ENCODE data around the gene SASH1.

Gene SASH1

DNA sequence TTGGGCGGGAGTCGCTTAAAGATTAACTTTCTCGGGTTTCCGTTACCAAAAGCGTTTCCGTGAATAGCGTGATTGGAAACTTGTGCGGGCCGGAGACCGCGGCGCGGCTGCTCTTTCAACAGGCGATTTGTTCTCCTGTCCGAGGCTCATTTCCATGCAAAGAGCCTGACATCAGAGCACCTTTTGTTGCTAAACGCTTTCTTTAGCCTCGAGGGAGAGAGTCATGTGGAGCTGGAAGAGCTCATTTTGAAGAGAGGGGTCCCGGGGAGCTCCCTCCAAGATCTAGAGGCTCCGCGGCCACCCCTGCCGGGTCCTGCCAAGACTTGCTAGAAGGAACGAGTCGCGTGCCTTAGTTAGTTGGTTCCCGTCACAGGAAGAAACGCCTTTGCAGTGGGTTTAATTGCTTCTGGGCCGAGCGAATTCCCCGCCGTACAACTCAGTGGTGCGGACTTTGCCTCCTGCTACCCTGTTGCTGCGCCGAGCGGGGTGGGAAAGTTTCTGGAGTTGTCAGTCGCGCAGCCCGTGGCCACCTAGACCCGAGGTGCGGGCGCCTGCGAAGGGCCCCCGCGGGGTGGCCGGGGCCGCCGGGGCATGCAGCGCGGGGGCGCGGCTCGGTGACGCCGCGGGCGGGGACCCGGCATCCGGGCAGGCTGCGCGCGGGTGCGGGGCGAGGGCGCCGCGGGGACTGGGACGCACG, at the start of gene SASH1:
TSS of gene SASH1 (plus strand) at position 489 of the 697 bp plus-strand sequence. CDS start 230 bp downstream, outside the sequence.
- Histone ChIP-seq H3K9me3 (ENCODE audit: low read length) (no peaks in the 10 kb centered on the region), H2AFZ (ENCODE audit: low read length) (no peak within 1 kb of the TSS), H3K36me3 (ENCODE audit: insufficient read depth, low read length) (no peaks in the 10 kb centered on the region), H3K27ac (ENCODE audit: low read depth, low read length, poor library complexity, severe bottlenecking) (no peak within 1 kb of the TSS), H3K9ac (ENCODE audit: low read length) (no peak within 1 kb of the TSS), H3K9me2 (ENCODE audit: low read depth, low read length) (no peaks in the 10 kb centered on the region), H3K27me3 (ENCODE audit: insufficient read depth, low read length) (no peaks in the 10 kb centered on the region), H4K20me1 (ENCODE audit: insufficient read depth, low read length) (no peaks in the 10 kb centered on the region), H3K4me3 (ENCODE audit: low read depth, low read length, poor library complexity, severe bottlenecking) (no peak within 1 kb of the TSS), H3K4me2 (ENCODE audit: low read length) (no peak within 1 kb of the TSS), H3K79me2 (ENCODE audit: insufficient read depth, low read length) (no peaks in the 10 kb centered on the region), H3F3A (ENCODE audit: insufficient read depth, low read length) (no peaks in the 10 kb centered on the region), H3K4me1 (ENCODE audit: insufficient read depth, low read length, severe bottlenecking) (no peaks in the 10 kb centered on the region)
- TF ChIP-seq, protein P1, sequence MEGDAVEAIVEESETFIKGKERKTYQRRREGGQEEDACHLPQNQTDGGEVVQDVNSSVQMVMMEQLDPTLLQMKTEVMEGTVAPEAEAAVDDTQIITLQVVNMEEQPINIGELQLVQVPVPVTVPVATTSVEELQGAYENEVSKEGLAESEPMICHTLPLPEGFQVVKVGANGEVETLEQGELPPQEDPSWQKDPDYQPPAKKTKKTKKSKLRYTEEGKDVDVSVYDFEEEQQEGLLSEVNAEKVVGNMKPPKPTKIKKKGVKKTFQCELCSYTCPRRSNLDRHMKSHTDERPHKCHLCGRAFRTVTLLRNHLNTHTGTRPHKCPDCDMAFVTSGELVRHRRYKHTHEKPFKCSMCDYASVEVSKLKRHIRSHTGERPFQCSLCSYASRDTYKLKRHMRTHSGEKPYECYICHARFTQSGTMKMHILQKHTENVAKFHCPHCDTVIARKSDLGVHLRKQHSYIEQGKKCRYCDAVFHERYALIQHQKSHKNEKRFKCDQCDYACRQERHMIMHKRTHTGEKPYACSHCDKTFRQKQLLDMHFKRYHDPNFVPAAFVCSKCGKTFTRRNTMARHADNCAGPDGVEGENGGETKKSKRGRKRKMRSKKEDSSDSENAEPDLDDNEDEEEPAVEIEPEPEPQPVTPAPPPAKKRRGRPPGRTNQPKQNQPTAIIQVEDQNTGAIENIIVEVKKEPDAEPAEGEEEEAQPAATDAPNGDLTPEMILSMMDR (IDR thresholded peaks at IDR 0.05; ENCODE audit: low read length), result no peak
- no peak for TF ChIP-seq EZH2 (IDR thresholded peaks at IDR 0.05; ENCODE audit: borderline replicate concordance, low read length)

DNA sequence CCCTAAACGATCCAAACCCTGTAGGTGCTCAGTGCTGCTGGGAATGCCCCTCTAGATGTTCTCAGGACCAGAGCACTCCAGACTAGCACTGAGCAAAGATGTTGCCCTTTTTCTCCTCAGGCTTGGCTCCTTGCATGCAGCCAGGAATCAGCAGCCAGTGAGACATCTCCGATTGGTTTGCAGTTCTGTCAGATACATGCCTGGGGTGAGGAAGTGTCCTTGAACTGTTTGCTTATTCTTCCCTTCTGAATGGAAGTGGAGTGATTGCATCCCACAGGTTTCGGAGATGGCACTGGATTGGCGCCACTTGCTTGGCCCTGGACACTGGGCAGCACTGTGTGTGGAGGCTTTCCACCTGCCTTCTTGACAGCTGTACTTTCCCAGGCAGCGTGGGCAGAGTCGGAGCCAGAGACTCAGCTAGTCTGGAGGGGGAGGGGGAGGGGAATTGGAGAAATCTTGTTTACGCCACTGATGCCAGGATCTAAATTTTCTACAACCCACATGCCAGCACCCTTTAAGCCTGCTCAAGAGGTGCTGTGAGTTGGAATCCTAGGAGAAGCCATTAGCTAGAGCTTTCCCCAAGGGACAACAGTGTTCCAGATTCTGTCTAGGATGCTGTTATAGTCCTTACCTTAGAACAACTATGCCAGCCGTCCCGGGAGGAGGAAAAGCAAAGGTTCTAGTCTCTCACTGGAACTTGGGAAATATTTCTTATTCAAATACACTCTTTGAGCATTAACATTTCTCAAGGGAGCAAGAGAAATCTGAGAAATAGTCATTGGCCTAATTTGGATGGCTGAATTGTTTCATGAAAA, 49.2 kb upstream of the SASH1 start:
- no peaks in the 10 kb centered on the region for H3K4me1 ChIP-seq (ENCODE audit: insufficient read depth, low read length, severe bottlenecking)
- TF ChIP-seq, protein P1 (IDR thresholded peaks at IDR 0.05; ENCODE audit: low read length), result no peak
- TF ChIP-seq EZH2 (IDR thresholded peaks at IDR 0.05; ENCODE audit: borderline replicate concordance, low read length), result no peak
- H3K9me2 ChIP-seq (ENCODE audit: low read depth, low read length), result no peaks in the 10 kb centered on the region
- H3K4me3 ChIP-seq (ENCODE audit: low read depth, low read length, poor library complexity, severe bottlenecking), result no peak overlapping the region
- H3K27ac ChIP-seq (ENCODE audit: low read depth, low read length, poor library complexity, severe bottlenecking), result no peak overlapping the region
- H3K9me3 ChIP-seq (ENCODE audit: low read length), result no peaks in the 10 kb centered on the region
- H3K27me3 ChIP-seq (ENCODE audit: insufficient read depth, low read length), result no peaks in the 10 kb centered on the region; the same call in none of the 2 replicates
- no peaks in the 10 kb centered on the region for H3K36me3 ChIP-seq (ENCODE audit: insufficient read depth, low read length)
- H2AFZ ChIP-seq (ENCODE audit: low read length), result no peak overlapping the region
- H3K9ac ChIP-seq (ENCODE audit: low read length), result no peak overlapping the region
- no peaks in the 10 kb centered on the region for H4K20me1 ChIP-seq (ENCODE audit: insufficient read depth, low read length)
- no peaks in the 10 kb centered on the region for H3K79me2 ChIP-seq (ENCODE audit: insufficient read depth, low read length)
- H3F3A ChIP-seq (ENCODE audit: insufficient read depth, low read length), result no peaks in the 10 kb centered on the region
- H3K4me2 ChIP-seq (ENCODE audit: low read length), result no peak overlapping the region

DNA sequence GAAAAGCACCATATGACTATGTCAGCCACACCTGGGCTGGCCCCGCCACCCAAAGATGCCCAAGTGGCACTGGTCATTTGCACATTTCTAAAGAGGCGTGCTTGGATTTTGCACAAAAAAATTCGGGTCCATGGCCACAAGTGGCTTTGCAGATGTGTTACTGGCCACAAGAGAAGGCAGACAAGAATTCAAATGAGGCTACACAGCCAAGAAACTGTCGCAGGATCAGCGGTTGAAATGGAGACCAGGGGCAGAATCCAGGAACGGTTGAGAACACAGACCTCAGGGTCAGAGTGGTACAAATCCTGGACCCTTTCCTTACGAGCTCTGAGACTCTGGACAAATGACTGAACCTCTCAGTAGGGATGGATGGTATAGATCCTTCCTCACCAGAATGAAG, 48.6 kb upstream of the SASH1 start:
- H3F3A ChIP-seq (ENCODE audit: insufficient read depth, low read length), result no peaks in the 10 kb centered on the region
- no peaks in the 10 kb centered on the region; the same call in none of the 2 replicates for H3K27me3 ChIP-seq (ENCODE audit: insufficient read depth, low read length)
- H3K9me3 ChIP-seq (ENCODE audit: low read length), result no peaks in the 10 kb centered on the region
- H3K79me2 ChIP-seq (ENCODE audit: insufficient read depth, low read length), result no peaks in the 10 kb centered on the region
- H3K9ac ChIP-seq (ENCODE audit: low read length), result no peak overlapping the region
- H4K20me1 ChIP-seq (ENCODE audit: insufficient read depth, low read length), result no peaks in the 10 kb centered on the region
- no peaks in the 10 kb centered on the region for H3K9me2 ChIP-seq (ENCODE audit: low read depth, low read length)
- no peak for TF ChIP-seq EZH2 (IDR thresholded peaks at IDR 0.05; ENCODE audit: borderline replicate concordance, low read length)
- no peak overlapping the region for H3K4me3 ChIP-seq (ENCODE audit: low read depth, low read length, poor library complexity, severe bottlenecking)
- no peak overlapping the region for H3K27ac ChIP-seq (ENCODE audit: low read depth, low read length, poor library complexity, severe bottlenecking)
- no peak overlapping the region for H3K4me2 ChIP-seq (ENCODE audit: low read length)
- no peaks in the 10 kb centered on the region for H3K36me3 ChIP-seq (ENCODE audit: insufficient read depth, low read length)
- no peak overlapping the region for H2AFZ ChIP-seq (ENCODE audit: low read length)
- no peaks in the 10 kb centered on the region for H3K4me1 ChIP-seq (ENCODE audit: insufficient read depth, low read length, severe bottlenecking)
